A673 (cell line): Measurements from ENCODE around the gene TMEM130.

ENCODE experiments used
- CTCF ChIP-seq: fragments of 300-800, 200-600 bp; sonication (generic); conservative IDR thresholded peaks from 2 replicates; pipeline ENCODE4 v1.5.1; 2017; ENCODE audit warnings: low read depth, mild to moderate bottlenecking, antibody characterized with exemption, low read length, moderate library complexity, mixed read lengths
- EZH2 ChIP-seq: fragments of 200-600 bp; sonication (generic); IDR thresholded peaks from 2 replicates; pipeline ENCODE4 v1.6.1; 2017; ENCODE audit warnings: borderline replicate concordance, low read depth, mild to moderate bottlenecking, mixed read lengths, antibody characterized with exemption, low read length; ENCODE audit not compliant: poor library complexity, severe bottlenecking

GRCh38 chr7:98830972-98831548 is 38.8 kb downstream of the TMEM130 start:
- TF ChIP-seq EZH2 (no peak), CTCF (no peak)
